OCI-LY1 (cell line): ENCODE data around the gene STRA6.

Source experiments
- H2AFZ ChIP-seq: fragments of 200-600 bp; sonication (generic), shearing (Covaris generic); 2 replicates; pipeline ENCODE4 v1.6.0; 2014; ENCODE audit warnings: antibody characterized with exemption, mild to moderate bottlenecking, low read length
- H3F3A ChIP-seq: fragments of 200-600 bp; sonication (generic), shearing (Covaris generic); 2 replicates; pipeline ENCODE4 v1.6.0; 2014; ENCODE audit warnings: mild to moderate bottlenecking, antibody characterized with exemption, low read length, moderate library complexity; ENCODE audit not compliant: insufficient read depth
- H3K27ac ChIP-seq: fragments of 200-600 bp; sonication (generic); 2 replicates; pipeline ENCODE4 v1.5.1; 2014; ENCODE audit warnings: low read length, mixed run types, mild to moderate bottlenecking, low read depth; ENCODE audit not compliant: poor library complexity, severe bottlenecking
- H3K27me3 ChIP-seq: fragments of 200-600 bp; sonication (generic); 2 replicates; pipeline ENCODE4 v1.6.0; 2014; ENCODE audit warnings: antibody characterized with exemption, mild to moderate bottlenecking, low read length, moderate library complexity; ENCODE audit not compliant: insufficient read depth
- H3K36me3 ChIP-seq: fragments of 200-600 bp; sonication (generic); 2 replicates; pipeline ENCODE4 v1.6.1; 2014; ENCODE audit warnings: mild to moderate bottlenecking, antibody characterized with exemption, low read length, moderate library complexity, mixed read lengths; ENCODE audit not compliant: insufficient read depth
- H3K4me1 ChIP-seq: fragments of 200-600 bp; sonication (generic); 2 replicates; pipeline ENCODE4 v1.5.1; 2014; ENCODE audit warnings: mild to moderate bottlenecking, low read length, moderate library complexity; ENCODE audit not compliant: insufficient read depth, severe bottlenecking
- H3K4me2 ChIP-seq: fragments of 200-600 bp; sonication (generic), shearing (Covaris generic); 2 replicates; pipeline ENCODE4 v1.6.1; 2014; ENCODE audit warnings: low read length
- H3K4me3 ChIP-seq: fragments of 200-600 bp; sonication (generic); 2 replicates; pipeline ENCODE4 v1.5.1; 2014; ENCODE audit warnings: low read length, low read depth, mild to moderate bottlenecking, mixed read lengths; ENCODE audit not compliant: poor library complexity, severe bottlenecking
- H3K79me2 ChIP-seq: fragments of 200-600 bp; shearing (Covaris generic); 2 replicates; pipeline ENCODE4 v1.6.1; 2016; ENCODE audit warnings: mixed run types, low read length, mixed read lengths; ENCODE audit not compliant: insufficient read depth
- H3K9ac ChIP-seq: fragments of 200-600 bp; sonication (generic), shearing (Covaris generic); 2 replicates; pipeline ENCODE4 v1.6.1; 2014; ENCODE audit warnings: mild to moderate bottlenecking, low read length, mixed read lengths
- H3K9me2 ChIP-seq: fragments of 200-600 bp; sonication (generic), shearing (Covaris generic); 2 replicates; pipeline ENCODE4 v1.6.1; 2014; ENCODE audit warnings: low read depth, mild to moderate bottlenecking, low read length, mixed read lengths
- H3K9me3 ChIP-seq: fragments of 200-600 bp; shearing (Covaris generic); 2 replicates; pipeline ENCODE4 v1.6.1; 2014; ENCODE audit warnings: low read length, mixed read lengths
- H4K20me1 ChIP-seq: fragments of 200-600 bp; sonication (generic), shearing (Covaris generic); 2 replicates; pipeline ENCODE4 v1.6.0; 2016; ENCODE audit warnings: mild to moderate bottlenecking, low read length; ENCODE audit not compliant: insufficient read depth
- EZH2 ChIP-seq: fragments of 200-600 bp; sonication (generic), shearing (Covaris generic); IDR thresholded peaks from 2 replicates; pipeline ENCODE4 v1.8.0; 2017; ENCODE audit warnings: borderline replicate concordance, mixed run types, mild to moderate bottlenecking, antibody characterized with exemption, low read length, moderate library complexity, mixed read lengths
- TF ChIP-seq, protein P1 (sequence below): fragments of 200-600 bp; sonication (generic), shearing (Covaris generic); IDR thresholded peaks from 2 replicates; pipeline ENCODE4 v1.5.1; 2017; ENCODE audit warnings: mild to moderate bottlenecking, antibody characterized with exemption, low read length, moderate library complexity, mixed read lengths

STRA6 gene

GRCh38 chr15:74243431-74243830 lies 40.8 kb upstream of the STRA6 start:
- no peaks in the 10 kb centered on the region for H3K27me3 ChIP-seq
- no peak overlapping the region for H3K4me2 ChIP-seq
- no peak overlapping the region for H2AFZ ChIP-seq
- no peaks in the 10 kb centered on the region for H3K36me3 ChIP-seq
- H3K4me3 ChIP-seq = no peak overlapping the region
- H3K9ac ChIP-seq = no peak overlapping the region
- no peaks in the 10 kb centered on the region for H3K79me2 ChIP-seq
- TF ChIP-seq EZH2 = no peak
- TF ChIP-seq, protein P1, sequence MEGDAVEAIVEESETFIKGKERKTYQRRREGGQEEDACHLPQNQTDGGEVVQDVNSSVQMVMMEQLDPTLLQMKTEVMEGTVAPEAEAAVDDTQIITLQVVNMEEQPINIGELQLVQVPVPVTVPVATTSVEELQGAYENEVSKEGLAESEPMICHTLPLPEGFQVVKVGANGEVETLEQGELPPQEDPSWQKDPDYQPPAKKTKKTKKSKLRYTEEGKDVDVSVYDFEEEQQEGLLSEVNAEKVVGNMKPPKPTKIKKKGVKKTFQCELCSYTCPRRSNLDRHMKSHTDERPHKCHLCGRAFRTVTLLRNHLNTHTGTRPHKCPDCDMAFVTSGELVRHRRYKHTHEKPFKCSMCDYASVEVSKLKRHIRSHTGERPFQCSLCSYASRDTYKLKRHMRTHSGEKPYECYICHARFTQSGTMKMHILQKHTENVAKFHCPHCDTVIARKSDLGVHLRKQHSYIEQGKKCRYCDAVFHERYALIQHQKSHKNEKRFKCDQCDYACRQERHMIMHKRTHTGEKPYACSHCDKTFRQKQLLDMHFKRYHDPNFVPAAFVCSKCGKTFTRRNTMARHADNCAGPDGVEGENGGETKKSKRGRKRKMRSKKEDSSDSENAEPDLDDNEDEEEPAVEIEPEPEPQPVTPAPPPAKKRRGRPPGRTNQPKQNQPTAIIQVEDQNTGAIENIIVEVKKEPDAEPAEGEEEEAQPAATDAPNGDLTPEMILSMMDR = no peak
- H3K9me3 ChIP-seq = no peaks in the 10 kb centered on the region
- no peaks in the 10 kb centered on the region for H3F3A ChIP-seq
- H3K4me1 ChIP-seq = no peaks in the 10 kb centered on the region
- no peaks in the 10 kb centered on the region for H3K9me2 ChIP-seq
- no peaks in the 10 kb centered on the region for H4K20me1 ChIP-seq
- no peak overlapping the region for H3K27ac ChIP-seq

GRCh38 chr15:74242441-74243185 lies 40.0 kb upstream of the STRA6 start:
- no peak for TF ChIP-seq EZH2
- TF ChIP-seq, protein P1 = no peak
- H2AFZ ChIP-seq = no peak overlapping the region
- no peaks in the 10 kb centered on the region for H3K79me2 ChIP-seq
- no peaks in the 10 kb centered on the region for H3K4me1 ChIP-seq
- H3K4me3 ChIP-seq = no peak overlapping the region
- H3K9me3 ChIP-seq = no peaks in the 10 kb centered on the region
- H3K36me3 ChIP-seq = no peaks in the 10 kb centered on the region
- H3K27ac ChIP-seq = no peak overlapping the region
- no peaks in the 10 kb centered on the region for H3K9me2 ChIP-seq
- no peaks in the 10 kb centered on the region for H3K27me3 ChIP-seq
- no peaks in the 10 kb centered on the region for H3F3A ChIP-seq
- H3K4me2 ChIP-seq = no peak overlapping the region
- no peaks in the 10 kb centered on the region for H4K20me1 ChIP-seq
- H3K9ac ChIP-seq = no peak overlapping the region

- no peaks in the 10 kb centered on the region for H3K36me3 ChIP-seq
- no peak overlapping the region for H2AFZ ChIP-seq
- no peaks in the 10 kb centered on the region for H3K9me2 ChIP-seq
- H3K27me3 ChIP-seq = no peaks in the 10 kb centered on the region
- no peaks in the 10 kb centered on the region for H4K20me1 ChIP-seq
- no peaks in the 10 kb centered on the region for H3K79me2 ChIP-seq
- H3K9me3 ChIP-seq = no peaks in the 10 kb centered on the region
- TF ChIP-seq EZH2 = no peak
- TF ChIP-seq, protein P1 = no peak
- no peaks in the 10 kb centered on the region for H3K4me1 ChIP-seq
- no peak overlapping the region for H3K4me2 ChIP-seq
- H3K4me3 ChIP-seq = no peak overlapping the region
- H3F3A ChIP-seq = no peaks in the 10 kb centered on the region
- no peak overlapping the region for H3K27ac ChIP-seq
- no peak overlapping the region for H3K9ac ChIP-seq
Observed at GRCh38 chr15:74240897-74241614, 38.5 kb upstream of the STRA6 start.
